ENCODE data around the gene GPR150.

DNA sequence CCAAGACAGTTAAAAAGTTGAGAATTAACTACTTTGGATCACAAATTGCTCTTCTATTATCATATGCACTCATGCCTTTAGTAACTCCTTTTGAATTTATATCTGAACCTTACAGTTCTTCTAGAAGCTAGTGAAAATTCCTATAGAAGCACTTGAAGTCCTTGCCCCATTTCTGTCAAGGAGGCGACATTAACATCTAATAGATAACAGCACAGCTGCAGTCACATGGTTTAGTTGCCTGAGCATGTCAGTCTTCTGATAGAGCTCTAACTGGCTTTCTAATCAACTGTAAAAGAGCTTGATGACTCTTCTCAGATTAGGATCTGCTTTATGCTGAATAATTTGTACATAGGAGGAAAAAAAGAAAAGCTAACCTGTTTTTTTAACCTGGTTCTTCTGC, 35.7 kb downstream of the GPR150 start:
- TF ChIP-seq, protein P1, sequence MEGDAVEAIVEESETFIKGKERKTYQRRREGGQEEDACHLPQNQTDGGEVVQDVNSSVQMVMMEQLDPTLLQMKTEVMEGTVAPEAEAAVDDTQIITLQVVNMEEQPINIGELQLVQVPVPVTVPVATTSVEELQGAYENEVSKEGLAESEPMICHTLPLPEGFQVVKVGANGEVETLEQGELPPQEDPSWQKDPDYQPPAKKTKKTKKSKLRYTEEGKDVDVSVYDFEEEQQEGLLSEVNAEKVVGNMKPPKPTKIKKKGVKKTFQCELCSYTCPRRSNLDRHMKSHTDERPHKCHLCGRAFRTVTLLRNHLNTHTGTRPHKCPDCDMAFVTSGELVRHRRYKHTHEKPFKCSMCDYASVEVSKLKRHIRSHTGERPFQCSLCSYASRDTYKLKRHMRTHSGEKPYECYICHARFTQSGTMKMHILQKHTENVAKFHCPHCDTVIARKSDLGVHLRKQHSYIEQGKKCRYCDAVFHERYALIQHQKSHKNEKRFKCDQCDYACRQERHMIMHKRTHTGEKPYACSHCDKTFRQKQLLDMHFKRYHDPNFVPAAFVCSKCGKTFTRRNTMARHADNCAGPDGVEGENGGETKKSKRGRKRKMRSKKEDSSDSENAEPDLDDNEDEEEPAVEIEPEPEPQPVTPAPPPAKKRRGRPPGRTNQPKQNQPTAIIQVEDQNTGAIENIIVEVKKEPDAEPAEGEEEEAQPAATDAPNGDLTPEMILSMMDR (IDR thresholded peaks at IDR 0.05; ENCODE audit: borderline replicate concordance, extremely low read depth, low read length, poor library complexity, severe bottlenecking): no peak
- no peak for TF ChIP-seq EZH2 (IDR thresholded peaks at IDR 0.05; ENCODE audit: borderline replicate concordance, low read depth, low read length, severe bottlenecking)

Data from DND-41 (cell line).